ENCODE results near the gene ADAMTS1. TPM values are rescaled to one million over a fixed set of nuclear protein-coding genes. Genes with fewer than 3 reads are reported as not detected.

ADAMTS1 gene
- total RNA-seq, 1 experiment from 2014 or later = 0.26 TPM

DNA sequence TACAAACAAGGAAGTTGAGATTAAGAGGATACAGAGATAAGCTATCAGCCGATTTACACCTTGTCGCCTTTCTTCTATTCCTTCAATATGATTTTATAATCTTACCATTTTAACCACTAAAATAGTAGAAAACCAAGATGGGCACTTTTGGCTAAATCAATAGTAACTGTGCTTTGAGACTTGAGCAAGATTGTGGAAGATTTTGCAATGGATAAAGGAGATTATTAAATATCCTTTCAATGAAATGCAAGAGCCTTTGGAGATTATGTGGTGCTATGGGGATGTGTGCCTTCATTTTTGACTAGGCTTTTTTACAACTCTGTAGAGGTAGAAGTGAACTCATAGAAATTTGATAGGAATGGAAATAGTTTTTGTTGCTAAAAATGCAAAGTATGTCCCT, 33.7 kb downstream of the ADAMTS1 start:
- Histone ChIP-seq H3K4me3 (no peak overlapping the region), H3K9me2 (ENCODE audit: insufficient read depth) (no peaks in the 10 kb centered on the region), H4K20me1 (ENCODE audit: insufficient read depth) (no peaks in the 10 kb centered on the region), H3K79me2 (ENCODE audit: low read depth) (no peaks in the 10 kb centered on the region), H3K36me3 (ENCODE audit: low read depth) (no peaks in the 10 kb centered on the region), H3K9me3 (ENCODE audit: insufficient read depth, low read depth) (no peaks in the 10 kb centered on the region), H3K27me3 (ENCODE audit: insufficient read depth, low read depth) (no peaks in the 10 kb centered on the region), H3K4me2 (no peak overlapping the region), H3K27ac (no peak overlapping the region), H2AFZ (no peak overlapping the region), H3K4me1 (replicated peaks; ENCODE audit: insufficient read depth) (no peaks in the 10 kb centered on the region), H3F3A (ENCODE audit: insufficient read depth, low read depth) (no peaks in the 10 kb centered on the region)
- BruUV-seq (replicated peaks) = no TSS peak
- CTCF ChIA-PET = no interaction called here
- POLR2A ChIA-PET (ENCODE audit: unreplicated experiment) = no interaction called here
- intact Hi-C loops (cut with micrococcal nuclease; ENCODE audit: unreplicated experiment) = no loop called here
- no peak for DNase-seq
- TF ChIP-seq, protein P1, sequence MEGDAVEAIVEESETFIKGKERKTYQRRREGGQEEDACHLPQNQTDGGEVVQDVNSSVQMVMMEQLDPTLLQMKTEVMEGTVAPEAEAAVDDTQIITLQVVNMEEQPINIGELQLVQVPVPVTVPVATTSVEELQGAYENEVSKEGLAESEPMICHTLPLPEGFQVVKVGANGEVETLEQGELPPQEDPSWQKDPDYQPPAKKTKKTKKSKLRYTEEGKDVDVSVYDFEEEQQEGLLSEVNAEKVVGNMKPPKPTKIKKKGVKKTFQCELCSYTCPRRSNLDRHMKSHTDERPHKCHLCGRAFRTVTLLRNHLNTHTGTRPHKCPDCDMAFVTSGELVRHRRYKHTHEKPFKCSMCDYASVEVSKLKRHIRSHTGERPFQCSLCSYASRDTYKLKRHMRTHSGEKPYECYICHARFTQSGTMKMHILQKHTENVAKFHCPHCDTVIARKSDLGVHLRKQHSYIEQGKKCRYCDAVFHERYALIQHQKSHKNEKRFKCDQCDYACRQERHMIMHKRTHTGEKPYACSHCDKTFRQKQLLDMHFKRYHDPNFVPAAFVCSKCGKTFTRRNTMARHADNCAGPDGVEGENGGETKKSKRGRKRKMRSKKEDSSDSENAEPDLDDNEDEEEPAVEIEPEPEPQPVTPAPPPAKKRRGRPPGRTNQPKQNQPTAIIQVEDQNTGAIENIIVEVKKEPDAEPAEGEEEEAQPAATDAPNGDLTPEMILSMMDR (conservative IDR thresholded peaks at IDR 0.05) = no peak
- TF ChIP-seq EZH2 (IDR thresholded peaks at IDR 0.05; ENCODE audit: low read depth) = no peak

DNA sequence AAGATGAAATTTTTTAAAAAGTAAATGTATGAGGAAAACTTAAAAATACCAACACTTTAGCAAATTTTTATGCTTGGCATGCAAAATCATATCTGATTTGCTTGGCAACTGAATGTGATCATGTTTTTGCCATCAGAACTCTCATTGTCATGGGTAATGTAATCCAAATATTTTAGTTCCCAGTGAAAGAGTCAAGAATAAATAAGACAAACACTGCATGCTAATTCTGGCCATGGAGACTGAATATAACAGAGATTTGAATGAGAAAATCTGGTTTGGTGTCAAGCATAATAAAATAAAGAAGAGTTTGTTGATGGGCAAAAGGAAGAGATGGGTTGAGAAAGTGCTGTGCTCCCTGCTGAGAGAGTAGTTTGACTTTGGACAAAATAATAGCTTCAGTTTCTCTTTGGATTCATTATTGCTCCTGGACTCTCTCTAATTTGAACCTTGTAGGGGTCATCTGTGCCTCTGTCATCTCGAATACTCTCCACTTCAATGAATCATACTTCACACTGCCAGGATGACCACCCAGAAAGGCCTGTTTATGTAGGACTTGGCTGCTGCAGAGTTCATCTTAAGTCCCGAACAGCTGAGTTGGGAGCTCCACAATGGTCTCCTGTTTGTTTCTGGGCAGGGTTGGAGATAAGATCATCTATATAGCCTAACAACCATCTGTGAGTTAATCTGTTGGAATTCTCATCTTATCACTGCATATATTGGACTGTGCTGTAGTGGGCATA, 34.4 kb downstream of the ADAMTS1 start:
- Histone ChIP-seq H3K4me1 (replicated peaks; ENCODE audit: insufficient read depth) (no peaks in the 10 kb centered on the region), H3K4me3 (no peak overlapping the region), H3K27ac (no peak overlapping the region), H3K4me2 (no peak overlapping the region), H3K9me2 (ENCODE audit: insufficient read depth) (no peaks in the 10 kb centered on the region), H3K36me3 (ENCODE audit: low read depth) (no peaks in the 10 kb centered on the region), H3K79me2 (ENCODE audit: low read depth) (no peaks in the 10 kb centered on the region), H4K20me1 (ENCODE audit: insufficient read depth) (no peaks in the 10 kb centered on the region), H3K9me3 (ENCODE audit: insufficient read depth, low read depth) (no peaks in the 10 kb centered on the region), H3K27me3 (ENCODE audit: insufficient read depth, low read depth) (no peaks in the 10 kb centered on the region), H3F3A (ENCODE audit: insufficient read depth, low read depth) (no peaks in the 10 kb centered on the region), H2AFZ (no peak overlapping the region)
- BruUV-seq (replicated peaks) = no TSS peak
- no peak for DNase-seq
- intact Hi-C loops (cut with micrococcal nuclease; ENCODE audit: unreplicated experiment) = no loop called here
- no peak for TF ChIP-seq EZH2 (IDR thresholded peaks at IDR 0.05; ENCODE audit: low read depth)
- TF ChIP-seq, protein P1 (conservative IDR thresholded peaks at IDR 0.05) = no peak
- POLR2A ChIA-PET (ENCODE audit: unreplicated experiment) = no interaction called here
- CTCF ChIA-PET = no interaction called here

DNA sequence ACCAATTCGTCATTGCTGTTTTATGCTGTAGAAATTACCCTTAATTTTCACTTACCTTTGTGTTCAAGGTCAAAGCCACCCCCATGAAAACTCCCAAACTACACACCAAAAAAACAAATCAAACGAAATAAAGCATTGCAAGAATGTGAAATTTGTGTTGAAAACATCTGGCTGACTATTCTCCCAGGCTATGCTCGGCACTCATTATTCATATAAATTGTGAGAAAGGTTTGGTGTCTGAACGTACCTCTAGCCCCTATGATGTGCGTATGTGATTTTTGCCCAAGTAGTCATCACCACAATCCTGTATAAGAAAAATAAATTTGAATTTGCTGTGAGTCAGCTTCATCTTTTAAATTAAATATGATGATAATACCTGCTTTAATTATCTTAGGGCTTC, 34.9 kb downstream of the ADAMTS1 start:
- POLR2A ChIA-PET (ENCODE audit: unreplicated experiment) = no interaction called here

More for the DNA sequence above, 34.9 kb downstream of the ADAMTS1 start:
- no peak overlapping the region for H3K27ac ChIP-seq
- no TSS peak for BruUV-seq (replicated peaks)
- no peak for DNase-seq
- no peaks in the 10 kb centered on the region for H3K79me2 ChIP-seq (ENCODE audit: low read depth)
- CTCF ChIA-PET = no interaction called here
- H3K9me2 ChIP-seq (ENCODE audit: insufficient read depth) = no peaks in the 10 kb centered on the region
- intact Hi-C loops (cut with micrococcal nuclease; ENCODE audit: unreplicated experiment) = no loop called here
- no peak for TF ChIP-seq EZH2 (IDR thresholded peaks at IDR 0.05; ENCODE audit: low read depth)
- TF ChIP-seq, protein P1 (conservative IDR thresholded peaks at IDR 0.05) = no peak
- H3K36me3 ChIP-seq (ENCODE audit: low read depth) = no peaks in the 10 kb centered on the region
- no peaks in the 10 kb centered on the region for H4K20me1 ChIP-seq (ENCODE audit: insufficient read depth)
- H3K4me1 ChIP-seq (replicated peaks; ENCODE audit: insufficient read depth) = no peaks in the 10 kb centered on the region
- no peaks in the 10 kb centered on the region for H3F3A ChIP-seq (ENCODE audit: insufficient read depth, low read depth)
- H3K27me3 ChIP-seq (ENCODE audit: insufficient read depth, low read depth) = no peaks in the 10 kb centered on the region
- no peak overlapping the region for H3K4me2 ChIP-seq
- no peak overlapping the region for H3K4me3 ChIP-seq
- no peaks in the 10 kb centered on the region for H3K9me3 ChIP-seq (ENCODE audit: insufficient read depth, low read depth)
- H2AFZ ChIP-seq = no peak overlapping the region

All from PC-9 (cell line).